T-helper 2 cell (primary cell): Measurements from ENCODE around the gene B3GNT9.

Source experiments
- DNase-seq, 5 experiments: peaks; one replicate each; pipeline versions ENCODE4 v3.0.0 to v3.0.0-alpha.2; 2012 to 2022

Gene B3GNT9

DNA sequence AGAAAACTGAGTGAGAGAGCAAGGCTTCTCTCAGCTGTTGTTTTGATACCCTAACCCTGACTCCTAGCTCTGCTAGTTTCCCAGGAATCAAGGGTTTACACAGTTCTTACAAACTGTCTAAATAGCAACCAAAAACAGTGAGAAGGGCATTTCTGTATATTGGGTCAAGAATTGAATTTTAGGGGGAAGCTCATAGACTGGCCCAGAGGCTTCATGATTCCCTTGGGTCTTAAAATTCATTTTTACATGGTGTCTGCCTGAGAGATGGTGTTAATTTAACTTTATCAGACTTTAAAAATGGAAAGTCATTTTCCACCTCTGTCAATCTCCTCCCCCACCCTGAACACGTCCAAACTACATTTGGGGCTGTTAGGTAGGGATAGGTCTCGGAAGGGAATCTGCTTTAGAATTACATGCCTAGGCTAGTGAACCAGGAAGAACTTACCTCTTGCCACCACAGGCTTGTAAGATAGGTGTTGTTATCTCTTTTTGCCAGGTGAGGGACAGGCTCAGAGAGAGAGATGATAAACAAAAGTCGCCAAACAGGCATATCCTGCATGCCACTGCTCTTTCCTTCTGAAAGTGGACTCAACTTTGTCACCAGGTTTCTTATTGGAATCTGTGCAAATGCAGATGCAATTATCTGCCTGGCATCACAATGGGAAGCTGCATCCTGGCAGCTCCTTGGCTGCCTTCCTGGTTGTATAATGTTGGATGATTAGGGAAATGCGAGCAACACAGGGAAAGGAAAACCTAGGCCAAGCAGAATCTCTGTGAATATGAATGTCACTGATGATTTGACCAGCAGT is 38.0 kb downstream of the B3GNT9 start:
- no peak for DNase-seq

- DNase-seq, result no peak
Observed at GRCh38 chr16:67111951-67112444, 38.8 kb downstream of the B3GNT9 start.

GRCh38 chr16:67109407-67110135 is 41.2 kb downstream of the B3GNT9 start, which contains the start of gene PHAF1:
TSS of gene PHAF1 (plus strand) at chr16:67109941. CDS start at chr16:67110176, 235 bp downstream.
- peak; percentile 93 to 97 (median 94) for DNase-seq

DNA sequence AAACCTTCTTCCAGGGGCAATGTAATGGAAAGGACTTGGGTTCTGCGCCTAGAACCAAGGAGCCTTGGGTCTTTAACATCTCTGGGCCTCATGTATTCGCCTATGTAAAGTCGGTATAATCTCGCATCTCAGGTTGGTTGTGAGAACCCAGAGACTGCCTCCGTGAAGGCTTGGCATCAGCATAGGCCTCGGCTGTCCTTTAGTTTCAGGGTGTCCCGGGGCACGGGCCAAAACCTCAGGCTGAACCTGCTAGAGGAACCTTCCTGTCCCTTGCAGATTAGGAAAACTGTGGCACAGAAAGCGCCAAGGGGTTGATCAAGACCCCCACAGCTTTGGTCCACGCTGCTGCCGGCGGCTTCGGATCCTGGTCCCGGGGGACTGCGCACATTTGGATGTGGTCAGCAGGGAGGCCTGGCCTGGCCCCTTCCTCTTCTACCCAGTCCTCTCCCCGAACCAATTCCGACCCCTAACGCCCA is 41.8 kb downstream of the B3GNT9 start:
- DNase-seq, result no peak

DNA sequence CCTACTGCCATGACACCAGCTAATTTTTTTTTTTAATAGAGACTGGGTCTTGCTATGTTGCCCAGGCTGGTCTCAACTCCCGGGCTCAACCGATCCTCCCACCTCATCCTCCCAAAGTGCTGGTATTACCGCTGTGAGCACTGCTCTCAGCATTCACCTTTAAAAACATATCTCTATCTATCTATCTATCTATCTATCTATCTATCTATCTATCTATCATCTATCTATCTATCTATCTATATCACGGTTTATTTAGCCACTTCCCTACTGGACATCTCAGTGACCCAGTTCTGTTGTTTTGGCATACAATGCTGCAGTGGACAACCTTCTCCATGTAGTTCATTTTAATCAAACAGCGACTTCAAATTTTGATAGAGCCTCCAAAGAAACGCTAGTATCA is 42.3 kb downstream of the B3GNT9 start:
- DNase-seq, result no peak

DNA sequence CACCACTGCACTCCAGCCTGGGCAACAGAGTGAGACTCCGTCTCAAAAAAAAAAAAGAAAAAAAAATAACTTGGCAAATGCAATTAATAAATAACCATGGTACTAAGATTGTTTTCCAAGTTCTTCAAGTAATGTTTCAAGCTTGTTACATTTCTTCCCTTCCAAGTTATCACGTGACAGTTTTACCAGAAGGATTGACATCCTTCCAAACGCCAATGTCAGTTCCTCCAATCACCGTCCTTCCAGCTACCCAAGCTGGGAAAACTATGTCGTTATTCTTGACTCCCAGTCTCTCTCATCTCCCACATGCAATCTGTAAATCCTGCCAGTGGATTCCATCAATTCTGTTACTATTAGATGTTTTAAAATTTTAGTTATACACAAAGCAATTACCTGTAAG is 44.9 kb downstream of the B3GNT9 start:
- no peak for DNase-seq

DNA sequence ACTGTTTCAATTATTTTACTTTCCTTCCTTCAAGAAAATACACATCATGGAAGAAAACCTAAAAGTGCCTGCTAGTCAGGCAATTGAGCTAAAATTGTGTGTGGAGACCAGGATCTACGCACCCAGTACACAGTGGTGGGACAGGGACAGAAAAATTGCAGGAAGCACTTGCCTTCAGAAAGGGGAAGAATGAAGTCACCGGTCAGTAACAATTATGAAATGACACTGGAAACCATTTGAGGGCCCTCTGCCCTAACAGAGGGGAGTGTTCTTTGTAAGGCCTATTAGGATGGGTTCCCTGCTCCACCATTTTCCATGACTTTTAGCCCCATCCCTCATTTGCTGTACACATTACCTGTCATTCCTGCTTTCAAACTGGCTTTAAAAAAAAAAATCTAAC is 45.6 kb downstream of the B3GNT9 start:
- no peak for DNase-seq

DNA sequence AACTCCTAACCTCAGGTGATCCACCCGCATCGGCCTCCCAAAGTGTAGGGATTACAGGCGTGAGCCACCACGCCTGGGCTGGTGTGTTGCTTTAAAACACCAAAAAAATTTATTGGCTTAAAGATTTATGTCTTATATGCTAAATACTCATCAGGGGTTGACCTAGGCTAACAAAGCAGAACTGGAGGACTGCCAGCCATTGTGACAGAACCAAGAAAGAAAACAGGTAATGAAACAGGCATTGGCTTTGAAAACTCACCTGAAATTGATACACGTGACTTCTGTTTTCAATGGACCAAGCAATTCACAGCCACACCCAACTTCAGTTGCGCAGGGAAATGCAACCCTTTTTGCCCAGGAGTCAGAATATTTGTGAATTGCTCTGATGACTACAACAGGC is 46.0 kb downstream of the B3GNT9 start:
- DNase-seq, result no peak

GRCh38 chr16:67104061-67104460 is 46.7 kb downstream of the B3GNT9 start:
- DNase-seq, result no peak

DNA sequence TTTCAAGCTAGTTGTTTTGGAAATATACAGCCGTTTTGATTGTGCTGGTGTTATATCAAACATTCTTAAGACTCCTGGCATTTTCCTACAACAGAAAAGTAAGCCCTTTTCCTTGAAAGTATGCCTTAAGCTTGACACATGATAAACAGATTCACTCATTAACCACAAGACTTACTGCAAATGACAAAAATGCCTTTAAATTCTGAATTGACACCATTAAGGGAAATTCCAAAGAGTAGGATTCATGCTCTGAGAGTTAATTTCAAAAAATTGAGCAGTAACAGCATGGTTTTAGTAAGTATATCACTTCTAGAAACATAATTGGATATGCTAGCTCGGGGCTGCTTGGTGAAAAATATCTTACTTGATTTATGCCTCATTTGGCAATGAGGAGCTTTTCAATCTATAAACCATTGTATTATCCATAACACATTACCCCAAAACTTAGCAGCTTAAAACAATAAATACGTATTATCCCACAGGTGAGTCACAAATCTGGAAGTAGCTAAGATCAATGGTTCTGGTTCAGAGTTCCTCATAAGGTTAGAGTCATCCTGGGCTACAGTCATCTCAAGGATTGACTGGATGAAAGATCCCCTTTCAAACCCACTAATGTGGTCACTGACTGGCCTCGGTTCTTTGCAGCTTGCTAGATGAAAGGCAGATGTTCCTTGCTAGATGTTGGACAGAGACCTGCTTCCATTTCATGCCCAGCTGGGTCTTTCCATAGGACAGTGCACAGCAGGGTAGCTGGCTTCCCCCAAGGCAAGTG is 49.3 kb downstream of the B3GNT9 start:
- no peak for DNase-seq

GRCh38 chr16:67100569-67101310 is 50.1 kb downstream of the B3GNT9 start:
- peak in 1 of 5 experiments; percentile 42 for DNase-seq

DNA sequence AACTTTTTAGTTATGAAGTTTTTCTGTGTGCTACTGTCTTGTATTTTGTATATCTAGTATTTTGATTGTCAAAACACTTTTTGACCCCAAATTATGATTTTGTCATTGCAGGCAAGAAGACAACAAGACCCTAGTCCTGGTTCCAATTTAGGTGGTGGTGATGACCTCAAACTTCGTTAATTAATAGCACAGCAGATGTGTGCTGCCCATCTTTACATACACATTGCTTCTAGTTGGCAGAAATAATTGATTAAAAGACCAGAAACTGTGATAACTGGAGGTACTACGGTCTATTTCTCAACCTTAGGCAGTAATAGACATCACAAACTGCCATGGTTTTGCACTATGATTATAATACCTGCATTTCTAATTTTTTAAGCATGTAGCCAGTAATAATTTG is 52.2 kb downstream of the B3GNT9 start:
- DNase-seq, result no peak
